ENCODE data around the gene ALPK1.

The ALPK1 gene

DNA sequence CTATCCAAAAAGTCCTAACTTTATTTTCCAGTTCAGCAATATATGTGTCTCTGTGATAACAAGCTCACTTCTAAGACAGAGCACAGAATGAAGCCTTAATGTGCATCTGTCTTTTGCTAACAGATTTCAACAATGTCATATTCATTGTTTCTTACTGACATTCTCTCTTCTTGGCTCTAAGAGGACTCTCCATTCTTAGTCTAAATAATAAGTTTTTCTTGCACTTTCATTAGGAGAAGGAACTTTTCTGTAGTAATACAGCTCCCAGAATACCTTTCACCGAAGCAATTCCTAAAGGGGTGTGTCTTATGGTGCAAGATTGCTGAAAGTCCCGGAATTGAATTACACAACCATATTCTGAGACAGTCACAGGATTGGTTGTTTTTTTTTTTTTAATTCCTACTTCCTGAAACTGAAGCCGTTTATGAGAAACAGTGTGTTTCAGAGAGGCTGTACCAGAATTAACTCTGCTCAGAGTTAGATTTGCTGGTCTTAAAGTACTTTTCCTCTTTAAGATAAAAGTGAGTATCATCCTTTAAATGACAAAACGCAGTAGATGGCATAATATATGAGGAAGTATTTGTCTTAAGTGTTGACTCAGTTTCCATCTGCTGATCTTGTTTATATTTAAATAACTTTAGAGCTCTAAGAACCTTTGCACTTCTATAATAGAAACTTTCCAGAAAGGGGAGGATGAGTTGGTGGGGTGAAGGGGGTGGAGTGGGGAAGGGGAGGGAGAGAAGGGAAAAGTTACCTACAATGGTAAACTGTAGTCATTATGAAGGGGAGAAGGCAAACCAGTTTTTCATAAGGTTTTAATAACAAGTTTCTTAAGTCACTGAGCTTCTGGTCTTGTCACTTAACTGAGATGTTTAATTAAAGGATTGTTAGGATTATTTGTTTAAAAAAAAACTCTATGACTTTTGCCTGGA, at the start of gene ALPK1:
TSS of gene ALPK1 (plus strand) at position 421 of the 932 bp plus-strand sequence.
- TF ChIP-seq, protein P1, sequence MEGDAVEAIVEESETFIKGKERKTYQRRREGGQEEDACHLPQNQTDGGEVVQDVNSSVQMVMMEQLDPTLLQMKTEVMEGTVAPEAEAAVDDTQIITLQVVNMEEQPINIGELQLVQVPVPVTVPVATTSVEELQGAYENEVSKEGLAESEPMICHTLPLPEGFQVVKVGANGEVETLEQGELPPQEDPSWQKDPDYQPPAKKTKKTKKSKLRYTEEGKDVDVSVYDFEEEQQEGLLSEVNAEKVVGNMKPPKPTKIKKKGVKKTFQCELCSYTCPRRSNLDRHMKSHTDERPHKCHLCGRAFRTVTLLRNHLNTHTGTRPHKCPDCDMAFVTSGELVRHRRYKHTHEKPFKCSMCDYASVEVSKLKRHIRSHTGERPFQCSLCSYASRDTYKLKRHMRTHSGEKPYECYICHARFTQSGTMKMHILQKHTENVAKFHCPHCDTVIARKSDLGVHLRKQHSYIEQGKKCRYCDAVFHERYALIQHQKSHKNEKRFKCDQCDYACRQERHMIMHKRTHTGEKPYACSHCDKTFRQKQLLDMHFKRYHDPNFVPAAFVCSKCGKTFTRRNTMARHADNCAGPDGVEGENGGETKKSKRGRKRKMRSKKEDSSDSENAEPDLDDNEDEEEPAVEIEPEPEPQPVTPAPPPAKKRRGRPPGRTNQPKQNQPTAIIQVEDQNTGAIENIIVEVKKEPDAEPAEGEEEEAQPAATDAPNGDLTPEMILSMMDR (IDR thresholded peaks at IDR 0.05; ENCODE audit: borderline replicate concordance, control extremely low read depth, extremely low read depth, insufficient read depth, missing control alignments): no peak
- in situ Hi-C loops (cut with MboI; ENCODE audit: low sequenced_read_pairs, unreplicated experiment): no loop called here
- no peak for DNase-seq (ENCODE audit: low spot score)

DNA sequence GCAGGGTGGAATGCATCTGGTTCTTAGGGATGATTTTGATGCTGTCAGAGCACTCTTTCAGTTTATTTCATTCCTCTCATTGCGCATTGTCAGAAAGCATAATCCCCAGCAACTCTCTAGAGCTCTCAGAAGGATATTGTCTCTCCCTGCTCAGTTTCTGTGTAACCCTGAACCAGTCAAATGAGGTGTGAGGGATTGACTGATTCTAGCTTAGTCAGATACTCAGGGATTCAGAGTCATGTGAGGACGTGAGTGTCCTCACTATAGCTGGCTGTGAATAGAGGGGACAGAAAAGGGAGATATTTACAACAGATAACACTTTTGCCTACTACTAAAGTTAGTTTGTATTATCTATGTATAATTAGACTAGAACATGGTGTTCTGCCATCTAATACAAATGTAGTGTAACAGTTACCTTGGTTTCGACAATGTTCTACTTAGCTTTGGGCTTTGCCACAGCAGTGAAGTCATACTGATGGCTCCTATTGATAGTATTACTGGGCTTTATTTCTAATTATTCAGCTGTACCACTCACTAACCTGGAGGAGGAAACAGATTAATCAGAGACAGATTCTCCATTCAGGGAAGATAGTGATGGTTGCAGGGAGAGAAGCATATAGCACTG, 46.0 kb upstream of the ALPK1 start:
- no peak for DNase-seq (ENCODE audit: low spot score)
- in situ Hi-C loops (cut with MboI; ENCODE audit: low sequenced_read_pairs, unreplicated experiment): no loop called here
- TF ChIP-seq, protein P1 (IDR thresholded peaks at IDR 0.05; ENCODE audit: borderline replicate concordance, control extremely low read depth, extremely low read depth, insufficient read depth, missing control alignments): no peak

DNA sequence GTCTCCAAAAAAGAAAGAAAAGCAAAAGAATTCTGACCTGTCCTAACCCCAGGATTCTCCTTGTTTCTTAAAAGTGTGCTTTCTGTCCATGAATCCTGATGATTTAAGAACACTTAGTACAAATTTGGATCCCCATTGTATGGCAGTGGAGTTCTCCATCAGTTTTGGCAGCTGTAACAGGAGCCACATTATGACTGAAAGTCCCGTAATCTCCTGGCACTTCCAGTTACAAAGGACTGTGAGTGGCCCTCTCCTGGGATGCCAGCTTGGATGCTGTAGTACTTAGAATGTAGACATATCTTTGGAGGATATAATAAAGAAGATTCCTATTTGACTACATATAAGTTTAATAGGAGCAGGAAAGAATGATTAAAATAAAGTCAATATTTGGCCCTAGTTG, 44.9 kb upstream of the ALPK1 start:
- in situ Hi-C loops (cut with MboI; ENCODE audit: low sequenced_read_pairs, unreplicated experiment): no loop called here
- DNase-seq (ENCODE audit: low spot score): no peak
- TF ChIP-seq, protein P1 (IDR thresholded peaks at IDR 0.05; ENCODE audit: borderline replicate concordance, control extremely low read depth, extremely low read depth, insufficient read depth, missing control alignments): no peak

DNA sequence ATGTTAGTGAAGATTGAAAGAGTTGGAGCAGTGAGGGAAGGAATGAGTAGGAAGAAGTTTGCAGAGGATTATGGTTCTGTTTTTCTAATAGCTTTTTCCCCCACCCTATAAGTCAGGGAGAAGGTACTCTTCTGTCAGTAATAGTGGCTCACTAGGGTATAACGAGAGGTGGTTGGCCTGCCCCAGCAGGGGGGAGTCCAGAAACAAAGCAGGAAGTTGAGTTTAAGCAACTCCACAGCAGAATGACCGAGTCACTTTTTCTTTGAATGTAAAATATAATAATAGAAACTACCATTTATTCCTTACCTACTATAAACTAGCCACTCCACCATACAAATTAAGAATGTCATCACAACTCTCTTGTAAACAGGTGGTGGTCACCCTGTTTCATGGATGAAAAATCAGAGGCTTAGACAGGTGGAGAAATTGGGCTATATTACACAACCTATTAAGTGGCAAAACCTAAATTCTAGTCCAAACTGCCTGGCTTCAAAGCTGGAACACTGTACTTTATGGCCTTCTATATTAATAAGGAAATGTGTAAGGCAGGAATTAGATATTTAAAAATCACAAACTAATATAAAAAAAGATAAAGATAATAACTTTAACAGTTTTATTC, 43.7 kb upstream of the ALPK1 start:
- in situ Hi-C loops (cut with MboI; ENCODE audit: low sequenced_read_pairs, unreplicated experiment): no loop called here
- TF ChIP-seq, protein P1 (IDR thresholded peaks at IDR 0.05; ENCODE audit: borderline replicate concordance, control extremely low read depth, extremely low read depth, insufficient read depth, missing control alignments): no peak
- peak; percentile 43 for DNase-seq (ENCODE audit: low spot score)

DNA sequence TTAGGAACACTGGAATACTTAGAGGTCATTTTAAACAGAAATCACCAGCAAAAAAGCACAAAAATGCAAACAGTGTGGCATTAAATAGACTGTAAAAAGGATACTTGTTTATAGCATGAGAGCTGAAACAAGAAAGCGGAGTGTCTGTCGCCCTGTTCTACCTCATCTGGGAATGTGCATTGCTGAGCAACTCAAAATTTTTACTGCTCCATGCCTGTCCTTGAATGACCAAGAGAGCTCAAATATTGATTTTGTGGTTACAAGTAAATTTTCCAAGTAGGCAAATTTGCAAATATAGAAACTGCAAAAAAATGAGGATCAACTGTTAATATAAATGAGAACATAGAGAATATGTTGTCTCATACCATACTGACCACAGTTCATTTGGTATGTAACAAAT, 40.1 kb upstream of the ALPK1 start:
- DNase-seq (ENCODE audit: low spot score): no peak
- in situ Hi-C loops (cut with MboI; ENCODE audit: low sequenced_read_pairs, unreplicated experiment): no loop called here
- TF ChIP-seq, protein P1 (IDR thresholded peaks at IDR 0.05; ENCODE audit: borderline replicate concordance, control extremely low read depth, extremely low read depth, insufficient read depth, missing control alignments): no peak

DNA sequence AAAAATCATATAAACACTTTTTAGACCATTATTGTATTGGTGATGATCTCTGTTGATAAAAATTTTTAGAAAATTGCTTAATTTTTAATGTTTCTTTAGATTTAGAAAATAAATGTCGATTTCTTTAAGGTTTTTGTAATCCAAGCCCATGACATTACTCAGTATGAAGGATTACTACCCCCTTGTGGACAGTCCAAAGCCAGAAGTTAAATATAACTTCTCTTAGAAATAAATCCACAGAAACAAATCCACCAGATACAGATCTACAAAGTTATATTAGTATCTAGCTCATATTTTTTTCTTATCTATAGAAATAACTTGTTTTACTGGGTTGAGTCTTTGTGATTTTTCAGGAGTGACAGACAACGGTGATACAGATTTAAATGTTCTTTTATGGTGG, 30.3 kb upstream of the ALPK1 start:
- TF ChIP-seq, protein P1 (IDR thresholded peaks at IDR 0.05; ENCODE audit: borderline replicate concordance, control extremely low read depth, extremely low read depth, insufficient read depth, missing control alignments): peak; percentile 16
- DNase-seq (ENCODE audit: low spot score): no peak
- in situ Hi-C loops (cut with MboI; ENCODE audit: low sequenced_read_pairs, unreplicated experiment): no loop called here

Measured in GM13976 (cell line).